ENCODE data around the gene SNAP29.

GRCh38 chr22:20822240-20822639 lies 36.6 kb upstream of the SNAP29 start:
- TF ChIP-seq CTCF (IDR thresholded peaks at IDR 0.05 in 4 of 5, conservative IDR thresholded peaks at IDR 0.05 in 1 of 5) (no peak), POLR2A (IDR thresholded peaks at IDR 0.05) (no peak)

All from gastrocnemius medialis (tissue), 4 donors.